IMR-90 (cell line): ENCODE measurements around the gene MFAP1.

Experiments
- CEBPB ChIP-seq: IDR thresholded peaks from 2 replicates; pipeline ENCODE4 v1.6.1; 2012; ENCODE audit warnings: low read depth, low read length, improper control_type of control experiment
- CHD1 ChIP-seq: IDR thresholded peaks from 2 replicates; pipeline ENCODE4 v1.6.1; 2012; ENCODE audit warnings: low read depth, low read length, improper control_type of control experiment
- MAFK ChIP-seq: IDR thresholded peaks from 2 replicates; pipeline ENCODE4 v1.6.1; 2012; ENCODE audit warnings: low read depth, low read length, improper control_type of control experiment
- POLR2A ChIP-seq: IDR thresholded peaks from 2 replicates; pipeline ENCODE4 v1.6.1; 2012; ENCODE audit warnings: mild to moderate bottlenecking, low read depth, low read length
- RAD21 ChIP-seq: IDR thresholded peaks from 2 replicates; pipeline ENCODE4 v1.6.1; 2012; ENCODE audit warnings: low read length, improper control_type of control experiment
- SMC3 ChIP-seq: fragments of 150-350 bp; IDR thresholded peaks from 2 replicates; pipeline ENCODE4 v1.6.1; 2016; ENCODE audit warnings: low read depth, mild to moderate bottlenecking, antibody characterized with exemption, low read length, moderate library complexity
- TF ChIP-seq, protein P1 (sequence below): conservative IDR thresholded peaks from 2 replicates; pipeline ENCODE4 v1.5.1; 2012; ENCODE audit warnings: mild to moderate bottlenecking, low read depth, low read length, improper control_type of control experiment
- TF ChIP-seq, protein P2 (sequence below): fragments of 150-350 bp; IDR thresholded peaks from 2 replicates; pipeline ENCODE4 v1.6.1; 2016; ENCODE audit warnings: low read depth, mild to moderate bottlenecking, low read length, moderate library complexity, borderline replicate concordance
- TF ChIP-seq, protein P3 (sequence below): fragments of 150-350 bp; IDR thresholded peaks from 2 replicates; pipeline ENCODE4 v1.6.1; 2017; ENCODE audit warnings: mild to moderate bottlenecking, antibody characterized with exemption, low read length, low read depth

DNA sequence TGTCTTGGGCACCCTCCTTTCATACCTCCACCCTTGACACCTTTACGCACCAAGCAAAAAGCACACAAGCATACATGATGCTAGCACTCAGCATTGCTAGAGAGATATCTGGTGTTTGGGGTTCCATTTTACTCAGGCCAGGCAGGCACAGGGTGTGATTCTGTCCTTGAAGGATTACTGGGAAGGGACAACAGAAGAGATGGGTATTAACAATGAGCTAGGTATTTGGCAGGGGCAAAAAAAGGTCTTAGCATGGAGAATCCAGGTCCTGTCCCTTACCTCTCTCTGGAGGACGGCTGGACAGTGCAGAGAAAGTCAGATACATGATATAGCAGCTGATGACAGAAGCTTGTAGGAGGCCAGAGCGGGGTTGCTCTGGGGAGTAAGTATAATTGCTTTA is 27.9 kb downstream of the MFAP1 start:
- TF ChIP-seq, protein P1, sequence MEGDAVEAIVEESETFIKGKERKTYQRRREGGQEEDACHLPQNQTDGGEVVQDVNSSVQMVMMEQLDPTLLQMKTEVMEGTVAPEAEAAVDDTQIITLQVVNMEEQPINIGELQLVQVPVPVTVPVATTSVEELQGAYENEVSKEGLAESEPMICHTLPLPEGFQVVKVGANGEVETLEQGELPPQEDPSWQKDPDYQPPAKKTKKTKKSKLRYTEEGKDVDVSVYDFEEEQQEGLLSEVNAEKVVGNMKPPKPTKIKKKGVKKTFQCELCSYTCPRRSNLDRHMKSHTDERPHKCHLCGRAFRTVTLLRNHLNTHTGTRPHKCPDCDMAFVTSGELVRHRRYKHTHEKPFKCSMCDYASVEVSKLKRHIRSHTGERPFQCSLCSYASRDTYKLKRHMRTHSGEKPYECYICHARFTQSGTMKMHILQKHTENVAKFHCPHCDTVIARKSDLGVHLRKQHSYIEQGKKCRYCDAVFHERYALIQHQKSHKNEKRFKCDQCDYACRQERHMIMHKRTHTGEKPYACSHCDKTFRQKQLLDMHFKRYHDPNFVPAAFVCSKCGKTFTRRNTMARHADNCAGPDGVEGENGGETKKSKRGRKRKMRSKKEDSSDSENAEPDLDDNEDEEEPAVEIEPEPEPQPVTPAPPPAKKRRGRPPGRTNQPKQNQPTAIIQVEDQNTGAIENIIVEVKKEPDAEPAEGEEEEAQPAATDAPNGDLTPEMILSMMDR, result no peak
- TF ChIP-seq POLR2A, result no peak
- no peak for TF ChIP-seq RAD21
- TF ChIP-seq CEBPB, result no peak
- TF ChIP-seq, protein P2, sequence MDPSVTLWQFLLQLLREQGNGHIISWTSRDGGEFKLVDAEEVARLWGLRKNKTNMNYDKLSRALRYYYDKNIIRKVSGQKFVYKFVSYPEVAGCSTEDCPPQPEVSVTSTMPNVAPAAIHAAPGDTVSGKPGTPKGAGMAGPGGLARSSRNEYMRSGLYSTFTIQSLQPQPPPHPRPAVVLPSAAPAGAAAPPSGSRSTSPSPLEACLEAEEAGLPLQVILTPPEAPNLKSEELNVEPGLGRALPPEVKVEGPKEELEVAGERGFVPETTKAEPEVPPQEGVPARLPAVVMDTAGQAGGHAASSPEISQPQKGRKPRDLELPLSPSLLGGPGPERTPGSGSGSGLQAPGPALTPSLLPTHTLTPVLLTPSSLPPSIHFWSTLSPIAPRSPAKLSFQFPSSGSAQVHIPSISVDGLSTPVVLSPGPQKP, result no peak
- TF ChIP-seq SMC3, result no peak
- TF ChIP-seq, protein P3, sequence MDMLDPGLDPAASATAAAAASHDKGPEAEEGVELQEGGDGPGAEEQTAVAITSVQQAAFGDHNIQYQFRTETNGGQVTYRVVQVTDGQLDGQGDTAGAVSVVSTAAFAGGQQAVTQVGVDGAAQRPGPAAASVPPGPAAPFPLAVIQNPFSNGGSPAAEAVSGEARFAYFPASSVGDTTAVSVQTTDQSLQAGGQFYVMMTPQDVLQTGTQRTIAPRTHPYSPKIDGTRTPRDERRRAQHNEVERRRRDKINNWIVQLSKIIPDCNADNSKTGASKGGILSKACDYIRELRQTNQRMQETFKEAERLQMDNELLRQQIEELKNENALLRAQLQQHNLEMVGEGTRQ, result no peak
- no peak for TF ChIP-seq CHD1
- no peak for TF ChIP-seq MAFK
